Left colon (tissue), 2 donors: Measurements from ENCODE around the gene EXTL1. TPM values are rescaled to one million over a fixed set of nuclear protein-coding genes. Genes with fewer than 3 reads are reported as not detected.

Experiments used
- ATAC-seq: fragments of 200-7000 bp; cut with Tn5 transposase; one replicate; pipeline ENCODE4 v1.9.1; 2020; ENCODE audit warnings: mild to moderate bottlenecking, moderate library complexity
- DNase-seq, 2 donors: peaks; one replicate each; pipeline ENCODE4 v3.0.0-alpha.2; 2020
- intact Hi-C, 2 donors: fragments of 100-400 bp; cut with DNase I in 1 of 2; cut with micrococcal nuclease in 1 of 2; formaldehyde crosslinking; loops; one replicate each; pipeline versions ENCODE4 v1.11.2 to v1.14.0; 2022; cut with DNase I, micrococcal nuclease
- total RNA-seq, 2 donors: library from RNA; stranded (reverse); fragmentation: NEBNext Ultra II Directional; extraction: Animal tissue kit (Norgen Biotek cat#: 25700); gene quantifications; one replicate each; pipeline ENCODE4 v1.2.1, GENCODE V29; 2021
- donor health status: DM: no; HTN: no; CAD: no.
- donor health status: DM: yes; HTN: yes; CAD: no.

Gene EXTL1
- total RNA-seq, 2 donors from 2014 or later = 0.11 TPM; not detected in 1

GRCh38 chr1:26079960-26080814 lies 58.6 kb downstream of the EXTL1 start:
- DNase-seq = no peak
- intact Hi-C loops = no loop called here
- ATAC-seq = no peak

- intact Hi-C loops = no loop called here
- ATAC-seq (no peak), DNase-seq (no peak)
Measured at GRCh38 chr1:26081267-26082019, 59.9 kb downstream of the EXTL1 start.

GRCh38 chr1:26082020-26082350 lies 60.4 kb downstream of the EXTL1 start:
- DNase-seq = no peak
- ATAC-seq = no peak
- intact Hi-C loops = no loop called here

- intact Hi-C loops = no loop called here
- DNase-seq = no peak
- ATAC-seq = no peak
Measured at GRCh38 chr1:26083208-26083607, 61.6 kb downstream of the EXTL1 start.

GRCh38 chr1:26084091-26084561 lies 62.6 kb downstream of the EXTL1 start:
- ATAC-seq (no peak), DNase-seq (no peak)
- intact Hi-C loops = no loop called here

- no peak for DNase-seq
- intact Hi-C loops = no loop called here
- no peak for ATAC-seq
Measured at GRCh38 chr1:26084844-26085243, 63.3 kb downstream of the EXTL1 start.

Other genes starting within 250 kb of the EXTL1 start
- gene SELENON, start 221.6 kb upstream of the EXTL1 start, total RNA-seq = 10 to 100 TPM; 29.6 to 33.2 TPM
- gene MTFR1L, start 201.8 kb upstream of the EXTL1 start, total RNA-seq = 10 to 100 TPM; 42.1 to 59.4 TPM
- gene AUNIP, start 162.3 kb upstream of the EXTL1 start, total RNA-seq = under 1 TPM in 1 of 2 donors, not detected in 1; 0.98 TPM
- gene PAQR7, start 146.1 kb upstream of the EXTL1 start, total RNA-seq = 1 to 10 TPM; 2.3 to 3.3 TPM
- gene STMN1, start 115.4 kb upstream of the EXTL1 start, total RNA-seq = 10 to 100 TPM; 27.8 to 52.6 TPM
- 10 to 100 TPM; 49.2 to 51.9 TPM for gene PAFAH2, start 23.7 kb upstream of the EXTL1 start, total RNA-seq
- under 1 TPM in 1 of 2 donors, not detected in 1; 0.22 TPM for gene SLC30A2, start 24.3 kb downstream of the EXTL1 start, total RNA-seq
- gene TRIM63, start 45.9 kb downstream of the EXTL1 start, total RNA-seq = under 1 TPM; 0.15 to 0.25 TPM
- 10 to 100 TPM; 15.5 to 15.9 TPM for gene PDIK1L, start 90.0 kb downstream of the EXTL1 start, total RNA-seq
- 1 to 10 TPM in 1 of 2 donors, under 1 TPM in 1; 0.85 to 1.0 TPM for gene FAM110D, start 137.3 kb downstream of the EXTL1 start, total RNA-seq
- gene C1orf232, start 147.2 kb downstream of the EXTL1 start, total RNA-seq = not detected
- gene ZNF593, start 148.1 kb downstream of the EXTL1 start, total RNA-seq = 10 to 100 TPM; 17.6 to 21.2 TPM
- not detected for gene ZNF593OS, start 150.1 kb downstream of the EXTL1 start, total RNA-seq
- 10 to 100 TPM; 37.3 to 45.6 TPM for gene CNKSR1, start 155.7 kb downstream of the EXTL1 start, total RNA-seq
- gene CATSPER4, start 168.8 kb downstream of the EXTL1 start, total RNA-seq = not detected
- gene CEP85, start 212.4 kb downstream of the EXTL1 start, total RNA-seq = 10 to 100 TPM; 11.4 to 16.7 TPM